GM23338 (cell line): Measurements from ENCODE around the gene CAPS. TPM values are rescaled to one million over a fixed set of nuclear protein-coding genes. Genes with fewer than 3 reads are reported as not detected.
"Not testable (repeated sequence)": the region's sequence is repeated elsewhere in the genome, so short reads cannot be mapped to it uniquely, and the experiment has no call there.

Experiments used
- ATAC-seq: fragments of 200-7000 bp; cut with Tn5 transposase; 3 replicates; pipeline ENCODE4 v1.9.1; 2020
- DNase-seq: peaks from one replicate; pipeline ENCODE4 v3.0.0-alpha.2; 2015; ENCODE audit warnings: low spot score
- H2AFZ ChIP-seq: fragments of 200-600 bp; sonication (generic); 2 replicates; pipeline ENCODE4 v1.8.0; 2016; ENCODE audit warnings: antibody characterized with exemption, mild to moderate bottlenecking, moderate library complexity
- H3F3A ChIP-seq: fragments of 200-600 bp; sonication (generic); replicated peaks from 2 replicates; pipeline ENCODE4 v1.8.0; 2017; ENCODE audit warnings: antibody characterized with exemption, mixed run types, low read depth
- H3K27ac ChIP-seq: fragments of 200-600 bp; sonication (generic); 2 replicates; pipeline ENCODE4 v1.6.1; 2016; ENCODE audit warnings: low read depth
- H3K27me3 ChIP-seq: fragments of 200-600 bp; sonication (generic); 2 replicates; pipeline ENCODE4 v1.8.0; 2016; ENCODE audit warnings: mild to moderate bottlenecking, mixed run types, moderate library complexity; ENCODE audit not compliant: insufficient read depth
- H3K36me3 ChIP-seq: fragments of 200-600 bp; sonication (generic); 2 replicates; pipeline ENCODE4 v1.8.0; 2016; ENCODE audit warnings: mild to moderate bottlenecking; ENCODE audit not compliant: insufficient read depth
- H3K4me1 ChIP-seq: fragments of 200-600 bp; sonication (generic); 2 replicates; pipeline ENCODE4 v1.8.0; 2016; ENCODE audit warnings: mild to moderate bottlenecking, moderate library complexity; ENCODE audit not compliant: insufficient read depth
- H3K4me2 ChIP-seq: fragments of 200-600 bp; sonication (generic); 2 replicates; pipeline ENCODE4 v1.7.1; 2017; ENCODE audit warnings: mixed run types
- H3K4me3 ChIP-seq: fragments of 200-600 bp; sonication (generic); 2 replicates; pipeline ENCODE4 v1.6.1; 2016; ENCODE audit warnings: mixed run types
- H3K79me2 ChIP-seq: fragments of 200-600 bp; sonication (generic); replicated peaks from 2 replicates; pipeline ENCODE4 v1.8.0; 2017; ENCODE audit warnings: mild to moderate bottlenecking; ENCODE audit not compliant: insufficient read depth
- H3K9me2 ChIP-seq: fragments of 200-600 bp; sonication (generic); 2 replicates; pipeline ENCODE4 v1.8.0; 2017; ENCODE audit not compliant: insufficient read depth
- H4K20me1 ChIP-seq: fragments of 200-600 bp; sonication (generic); replicated peaks from 2 replicates; pipeline ENCODE4 v1.8.0; 2017; ENCODE audit warnings: mild to moderate bottlenecking; ENCODE audit not compliant: insufficient read depth
- H3K27ac Mint-ChIP-seq: 2 replicates; pipeline ENCODE4 v1.8.0; 2020; ENCODE audit warnings: inconsistent platforms, mild to moderate bottlenecking, moderate library complexity, mixed read lengths
- H3K27me3 Mint-ChIP-seq: 3 replicates; pipeline ENCODE4 v1.8.0; 2022; ENCODE audit warnings: low read depth, mild to moderate bottlenecking, moderate library complexity, mixed read lengths, inconsistent platforms; ENCODE audit not compliant: insufficient read depth, poor library complexity
- H3K36me3 Mint-ChIP-seq: 3 replicates; pipeline ENCODE4 v1.8.0; 2021; ENCODE audit warnings: low read depth, mild to moderate bottlenecking, inconsistent platforms, moderate library complexity, mixed read lengths
- H3K4me1 Mint-ChIP-seq: 3 replicates; pipeline ENCODE4 v1.8.0; 2020; ENCODE audit warnings: mild to moderate bottlenecking, inconsistent platforms, mixed read lengths
- H3K4me3 Mint-ChIP-seq: 3 replicates; pipeline ENCODE4 v1.8.0; 2021; ENCODE audit warnings: moderate library complexity, mild to moderate bottlenecking, inconsistent platforms, mixed read lengths
- H3K9me3 Mint-ChIP-seq: 3 replicates; pipeline ENCODE4 v1.8.0; 2020; ENCODE audit warnings: moderate library complexity, mild to moderate bottlenecking, inconsistent platforms, mixed read lengths
- CREB1 ChIP-seq: fragments of 250-450 bp; sonication (Bioruptor Pico); IDR thresholded peaks from 2 replicates; pipeline ENCODE4 v1.5.0; 2020; ENCODE audit warnings: low read depth, mild to moderate bottlenecking, moderate library complexity
- EZH2 ChIP-seq: fragments of 200-600 bp; sonication (generic); IDR thresholded peaks from one replicate; pipeline ENCODE4 v1.8.0; 2017; ENCODE audit warnings: antibody characterized with exemption, mild to moderate bottlenecking, low read depth; ENCODE audit not compliant: unreplicated experiment
- EZH2phosphoT487 ChIP-seq: fragments of 200-600 bp; sonication (generic); IDR thresholded peaks from one replicate; pipeline ENCODE4 v1.8.1; 2018; ENCODE audit warnings: antibody characterized with exemption; ENCODE audit not compliant: unreplicated experiment
- NANOG ChIP-seq: IDR thresholded peaks from 2 replicates; pipeline ENCODE4 v1.6.1; 2016; ENCODE audit warnings: antibody characterized with exemption, borderline replicate concordance
- POLR2AphosphoS5 ChIP-seq: IDR thresholded peaks from 2 replicates; pipeline ENCODE4 v1.6.1; 2016; ENCODE audit warnings: antibody characterized with exemption, low read depth
- polyA plus RNA-seq: library from polyadenylated mRNA; unstranded; fragments of >200 nt; fragmentation: Nextera tagmentation; extraction: Ambion mirVana; gene quantifications from 2 replicates; pipeline ENCODE4 v1.2.1, GENCODE V29; 2016
- total RNA-seq: library from RNA; depleted of rRNA; stranded (reverse); fragments of >200 nt; shearing (Covaris generic); gene quantifications from 2 replicates; pipeline ENCODE4 v1.2.3, GENCODE V29; 2014
- TF ChIP-seq, protein P1 (sequence below): IDR thresholded peaks from one replicate; pipeline ENCODE4 v1.6.1; 2018; ENCODE audit warnings: antibody characterized with exemption; ENCODE audit not compliant: unreplicated experiment

Gene CAPS
- total and polyA plus RNA-seq, 2 experiments from 2014 or later = 1.5 to 3.2 TPM

DNA sequence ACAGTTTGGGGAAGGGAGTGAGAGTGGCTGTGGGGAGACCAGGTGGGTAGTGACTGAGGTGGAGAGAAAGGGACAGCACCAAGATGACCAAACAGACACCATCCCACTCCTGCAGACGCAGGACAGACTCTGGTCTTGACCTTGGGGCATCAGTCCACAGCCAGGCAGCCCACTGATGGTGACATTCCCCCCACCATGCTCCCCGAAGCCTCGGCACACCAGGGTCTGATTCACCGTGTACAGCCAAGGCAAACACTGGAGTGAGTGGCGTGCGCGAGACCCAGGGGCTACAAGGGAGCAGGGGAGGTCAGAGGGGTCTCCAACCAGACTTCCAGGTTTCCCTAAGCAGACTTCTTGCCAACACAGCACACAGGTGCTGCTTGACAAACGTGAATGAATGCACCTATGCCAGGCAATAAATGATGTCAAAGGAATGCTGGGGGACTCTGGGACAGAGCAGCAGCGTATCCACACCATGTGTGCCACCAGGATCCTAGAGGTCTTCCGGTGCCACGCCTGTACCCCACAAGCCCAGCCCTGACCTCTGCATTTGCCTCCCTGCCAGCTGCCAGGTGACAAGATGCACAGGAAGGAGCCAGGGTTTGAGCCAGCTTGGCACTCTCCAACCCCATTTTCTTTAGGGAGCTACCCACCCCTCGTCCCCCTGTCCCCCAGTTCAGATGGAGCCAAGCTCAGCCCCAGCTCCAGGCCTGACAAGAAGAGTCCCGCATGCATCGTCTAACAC, 45.4 kb downstream of the CAPS start:
- Mint-ChIP-seq H3K9me3 (no peaks in the 10 kb centered on the region), H3K27me3 (peaks cover 19% of the 10 kb centered on the region), H3K27ac (no peak overlapping the region; the same call in 1 of the 2 replicates), H3K36me3 (no peaks in the 10 kb centered on the region; the same call in 2 of the 3 replicates), H3K4me1 (peaks cover 79% of the 10 kb centered on the region), H3K4me3 (no peak overlapping the region)
- no peaks in the 10 kb centered on the region for H3K27me3 ChIP-seq
- no peaks in the 10 kb centered on the region for H3K36me3 ChIP-seq
- no peak overlapping the region for H2AFZ ChIP-seq
- peaks cover 72% of the 10 kb centered on the region for H4K20me1 ChIP-seq
- TF ChIP-seq EZH2phosphoT487 (no peak), NANOG (no peak), POLR2AphosphoS5 (no peak)
- TF ChIP-seq, protein P1, sequence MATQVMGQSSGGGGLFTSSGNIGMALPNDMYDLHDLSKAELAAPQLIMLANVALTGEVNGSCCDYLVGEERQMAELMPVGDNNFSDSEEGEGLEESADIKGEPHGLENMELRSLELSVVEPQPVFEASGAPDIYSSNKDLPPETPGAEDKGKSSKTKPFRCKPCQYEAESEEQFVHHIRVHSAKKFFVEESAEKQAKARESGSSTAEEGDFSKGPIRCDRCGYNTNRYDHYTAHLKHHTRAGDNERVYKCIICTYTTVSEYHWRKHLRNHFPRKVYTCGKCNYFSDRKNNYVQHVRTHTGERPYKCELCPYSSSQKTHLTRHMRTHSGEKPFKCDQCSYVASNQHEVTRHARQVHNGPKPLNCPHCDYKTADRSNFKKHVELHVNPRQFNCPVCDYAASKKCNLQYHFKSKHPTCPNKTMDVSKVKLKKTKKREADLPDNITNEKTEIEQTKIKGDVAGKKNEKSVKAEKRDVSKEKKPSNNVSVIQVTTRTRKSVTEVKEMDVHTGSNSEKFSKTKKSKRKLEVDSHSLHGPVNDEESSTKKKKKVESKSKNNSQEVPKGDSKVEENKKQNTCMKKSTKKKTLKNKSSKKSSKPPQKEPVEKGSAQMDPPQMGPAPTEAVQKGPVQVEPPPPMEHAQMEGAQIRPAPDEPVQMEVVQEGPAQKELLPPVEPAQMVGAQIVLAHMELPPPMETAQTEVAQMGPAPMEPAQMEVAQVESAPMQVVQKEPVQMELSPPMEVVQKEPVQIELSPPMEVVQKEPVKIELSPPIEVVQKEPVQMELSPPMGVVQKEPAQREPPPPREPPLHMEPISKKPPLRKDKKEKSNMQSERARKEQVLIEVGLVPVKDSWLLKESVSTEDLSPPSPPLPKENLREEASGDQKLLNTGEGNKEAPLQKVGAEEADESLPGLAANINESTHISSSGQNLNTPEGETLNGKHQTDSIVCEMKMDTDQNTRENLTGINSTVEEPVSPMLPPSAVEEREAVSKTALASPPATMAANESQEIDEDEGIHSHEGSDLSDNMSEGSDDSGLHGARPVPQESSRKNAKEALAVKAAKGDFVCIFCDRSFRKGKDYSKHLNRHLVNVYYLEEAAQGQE = no peak
- peaks cover 3% of the 10 kb centered on the region; the same call in 1 of the 2 replicates for H3F3A ChIP-seq
- peaks cover 100% of the 10 kb centered on the region for H3K79me2 ChIP-seq
- H3K27ac ChIP-seq = no peak overlapping the region
- H3K4me1 ChIP-seq = peaks cover 59% of the 10 kb centered on the region
- H3K4me2 ChIP-seq = no peak overlapping the region
- DNase-seq (no peak), ATAC-seq (no peak)
- no peaks in the 10 kb centered on the region for H3K9me2 ChIP-seq
- H3K4me3 ChIP-seq = no peak overlapping the region

DNA sequence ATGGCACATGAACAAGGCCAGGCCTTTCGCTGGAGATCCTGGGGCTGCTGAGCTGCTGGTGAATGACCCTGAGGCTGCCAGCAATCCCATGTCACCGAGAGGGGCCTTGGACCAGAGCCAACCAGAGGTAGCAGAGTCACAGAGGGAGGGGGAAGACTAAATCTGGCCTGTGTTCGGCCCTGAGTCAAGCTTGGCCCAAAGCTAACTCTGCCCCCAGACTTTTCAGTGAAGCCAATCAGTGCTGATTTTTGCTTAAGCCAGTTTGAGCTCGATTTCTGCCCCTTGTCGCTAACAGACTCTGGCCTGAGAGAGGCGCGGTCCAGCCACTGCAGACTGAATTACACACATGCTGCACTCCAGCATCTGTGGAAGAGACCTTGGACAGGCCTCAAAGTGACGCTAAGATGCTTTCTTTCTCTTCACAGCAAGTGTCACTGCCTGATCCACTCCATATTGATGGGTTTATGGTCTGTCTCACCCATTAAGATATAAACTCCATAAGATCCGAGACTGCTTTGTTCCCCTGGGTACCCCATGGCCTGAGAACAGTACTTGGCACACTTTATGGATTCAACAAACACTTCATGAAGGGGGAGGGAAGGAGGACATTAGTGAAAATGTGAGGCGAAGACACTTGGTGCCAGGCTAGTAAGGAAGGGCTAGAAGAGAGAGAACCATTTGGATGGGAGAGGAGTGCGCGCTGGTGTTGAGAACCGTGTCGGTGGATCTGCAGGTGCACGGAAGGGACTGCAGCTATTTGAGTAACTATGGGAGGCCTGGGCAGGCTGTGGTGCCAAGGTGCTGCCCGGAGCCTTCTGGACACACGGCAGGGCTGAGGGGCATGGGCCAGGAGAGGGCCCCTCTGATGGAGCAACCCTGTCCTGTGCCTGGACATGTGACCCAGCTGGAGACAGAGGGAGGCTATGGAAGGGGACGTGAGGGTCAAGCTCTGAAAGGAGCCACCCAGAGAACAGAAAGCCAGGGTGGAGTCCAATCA, 46.2 kb downstream of the CAPS start:
- TF ChIP-seq EZH2 (no peak), CREB1 (CRISPR knock-in tag) (no peak)
- H3K27me3 Mint-ChIP-seq = peaks cover 19% of the 10 kb centered on the region
- H3K79me2 ChIP-seq = peaks cover 98% of the 10 kb centered on the region
- H3K36me3 ChIP-seq = no peaks in the 10 kb centered on the region
- H3K9me2 ChIP-seq = no peaks in the 10 kb centered on the region
- no peak overlapping the region for H2AFZ ChIP-seq
- ATAC-seq (no peak), DNase-seq (no peak)
- H3F3A ChIP-seq = peaks cover 3% of the 10 kb centered on the region; the same call in 1 of the 2 replicates
- no peak overlapping the region for H3K4me3 Mint-ChIP-seq
- H3K27ac ChIP-seq = no peak overlapping the region
- no peak overlapping the region for H3K4me2 ChIP-seq
- H3K27me3 ChIP-seq = no peaks in the 10 kb centered on the region
- H3K9me3 Mint-ChIP-seq = no peaks in the 10 kb centered on the region
- no peak overlapping the region for H3K4me3 ChIP-seq
- peaks cover 77% of the 10 kb centered on the region for H3K4me1 Mint-ChIP-seq
- peak overlapping the region; percentile 81; the same call in 1 of the 2 replicates for H3K27ac Mint-ChIP-seq
- peaks cover 50% of the 10 kb centered on the region for H3K4me1 ChIP-seq
- no peaks in the 10 kb centered on the region; the same call in 2 of the 3 replicates for H3K36me3 Mint-ChIP-seq
- peaks cover 75% of the 10 kb centered on the region for H4K20me1 ChIP-seq

DNA sequence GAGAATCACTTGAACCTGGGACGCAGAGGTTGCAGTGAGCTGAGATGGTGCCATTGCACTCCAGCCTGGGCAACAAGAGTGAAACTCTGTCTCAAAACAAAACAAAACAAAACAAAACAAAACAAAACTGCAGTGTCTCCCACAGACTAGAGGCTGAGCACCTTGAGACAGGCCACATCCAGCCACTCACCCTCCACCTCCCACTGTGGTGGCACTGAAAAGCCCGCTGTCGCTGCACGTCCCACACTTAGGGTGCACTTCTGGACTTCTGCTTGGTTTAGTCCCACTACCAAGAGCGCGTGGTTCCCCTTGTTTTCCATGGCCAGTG, 47.6 kb downstream of the CAPS start:
- H4K20me1 ChIP-seq = peaks cover 77% of the 10 kb centered on the region
- not testable (repeated sequence) for H3K27me3 ChIP-seq, H3K36me3 Mint-ChIP-seq, H3K9me2 ChIP-seq, H3K4me3 ChIP-seq, H3K4me3 Mint-ChIP-seq, H3F3A ChIP-seq, H3K4me2 ChIP-seq, H3K9me3 Mint-ChIP-seq, H3K36me3 ChIP-seq, DNase-seq, H3K27ac ChIP-seq, H2AFZ ChIP-seq, ATAC-seq
- peaks cover 75% of the 10 kb centered on the region for H3K4me1 Mint-ChIP-seq
- H3K4me1 ChIP-seq = peaks cover 37% of the 10 kb centered on the region
- H3K27me3 Mint-ChIP-seq = peaks cover 19% of the 10 kb centered on the region
- H3K79me2 ChIP-seq = peaks cover 98% of the 10 kb centered on the region
- H3K27ac Mint-ChIP-seq = peak overlapping the region; percentile 25
